ENCODE results near the gene ZNF746. TPM values are rescaled to one million over a fixed set of nuclear protein-coding genes. Genes with fewer than 3 reads are reported as not detected.
"Not testable (repeated sequence)": the region's sequence is repeated elsewhere in the genome, so short reads cannot be mapped to it uniquely, and the experiment has no call there.

The ZNF746 gene
- total and polyA plus RNA-seq, 3 donors from 2014 or later, result 32.1 to 56.7 (median 49.3) TPM

GRCh38 chr7:149494738-149495368 is 2.8 kb downstream of the ZNF746 start:
- no peak for TF ChIP-seq CTCF (IDR thresholded peaks at IDR 0.05)
- H3K9me3 ChIP-seq, result no peaks in the 10 kb centered on the region
- H3K27ac ChIP-seq, result peak overlapping the region in 1 of 2 donors; percentile 15
- 83 to 86% methylated on average over 6 of the region's 6 CpGs for WGBS, 2 donors
- intact Hi-C loops (cut with DNase I; ENCODE audit: low total_unique reads), result no loop called here
- peaks cover 10% of the 10 kb centered on the region for H3K4me1 ChIP-seq
- no peak for DNase-seq
- no peak overlapping the region for H3K4me3 ChIP-seq
- no peaks in the 10 kb centered on the region for H3K36me3 ChIP-seq (ENCODE audit: low read depth, missing control alignments)
- H3K27me3 ChIP-seq, result no peaks in the 10 kb centered on the region

- H3K36me3 ChIP-seq (ENCODE audit: low read depth, missing control alignments); DNase-seq; intact Hi-C loops (cut with DNase I; ENCODE audit: low total_unique reads); H3K27me3 ChIP-seq; H3K4me3 ChIP-seq; H3K27ac ChIP-seq; H3K4me1 ChIP-seq; H3K9me3 ChIP-seq: not testable (repeated sequence)
- 86 to 94% methylated on average over 11 to 20 of the region's 20 CpGs for WGBS, 2 donors
These were observed 3.6 kb downstream of the ZNF746 start for GRCh38 chr7:149493975-149494374.

GRCh38 chr7:149493366-149493765 is 4.2 kb downstream of the ZNF746 start:
- Histone ChIP-seq H3K4me1 (peaks cover 10% of the 10 kb centered on the region), H3K36me3 (ENCODE audit: low read depth, missing control alignments) (no peaks in the 10 kb centered on the region), H3K27me3 (no peaks in the 10 kb centered on the region), H3K27ac (no peak overlapping the region), H3K9me3 (no peaks in the 10 kb centered on the region), H3K4me3 (no peak overlapping the region)
- TF ChIP-seq POLR2A (IDR thresholded peaks at IDR 0.05) (no peak), CTCF (IDR thresholded peaks at IDR 0.05) (no peak)
- intact Hi-C loops (cut with DNase I; ENCODE audit: low total_unique reads), result no loop called here
- no peak for DNase-seq
- 91 to 94% methylated on average over 9 of the region's 9 CpGs for WGBS, 2 donors

- intact Hi-C loops (cut with DNase I; ENCODE audit: low total_unique reads), result no loop called here
- Histone ChIP-seq H3K27me3 (no peaks in the 10 kb centered on the region), H3K4me3 (no peak overlapping the region), H3K27ac (no peak overlapping the region), H3K4me1 (no peaks in the 10 kb centered on the region), H3K36me3 (ENCODE audit: low read depth, missing control alignments) (no peaks in the 10 kb centered on the region), H3K9me3 (no peaks in the 10 kb centered on the region)
- DNase-seq, result no peak
- 91% methylated on average over 15 of the region's 15 CpGs for WGBS, 2 donors
- TF ChIP-seq CTCF (IDR thresholded peaks at IDR 0.05), result no peak
- TF ChIP-seq POLR2A (IDR thresholded peaks at IDR 0.05), result no peak
These were observed 7.4 kb downstream of the ZNF746 start for GRCh38 chr7:149490083-149490760.

GRCh38 chr7:149489391-149490024 is 8.1 kb downstream of the ZNF746 start:
- Histone ChIP-seq H3K4me3 (no peak overlapping the region), H3K27ac (no peak overlapping the region), H3K36me3 (ENCODE audit: low read depth, missing control alignments) (no peaks in the 10 kb centered on the region), H3K4me1 (no peaks in the 10 kb centered on the region), H3K27me3 (no peaks in the 10 kb centered on the region), H3K9me3 (no peaks in the 10 kb centered on the region)
- intact Hi-C loops (cut with DNase I; ENCODE audit: low total_unique reads), result no loop called here
- no peak for TF ChIP-seq POLR2A (IDR thresholded peaks at IDR 0.05)
- TF ChIP-seq CTCF (IDR thresholded peaks at IDR 0.05), result no peak
- WGBS, 2 donors, result 86 to 89% methylated on average over 15 of the region's 15 CpGs
- no peak for DNase-seq

All from testis (tissue), 3 donors.